COLO668 (cell line): ENCODE data around the gene STT3B.

Source experiments
- DNase-seq: peaks from one replicate; lab custom pipeline; 2025; ENCODE audit not compliant: unreplicated experiment; lab: John Stamatoyannopoulos, UW

The STT3B gene

DNA sequence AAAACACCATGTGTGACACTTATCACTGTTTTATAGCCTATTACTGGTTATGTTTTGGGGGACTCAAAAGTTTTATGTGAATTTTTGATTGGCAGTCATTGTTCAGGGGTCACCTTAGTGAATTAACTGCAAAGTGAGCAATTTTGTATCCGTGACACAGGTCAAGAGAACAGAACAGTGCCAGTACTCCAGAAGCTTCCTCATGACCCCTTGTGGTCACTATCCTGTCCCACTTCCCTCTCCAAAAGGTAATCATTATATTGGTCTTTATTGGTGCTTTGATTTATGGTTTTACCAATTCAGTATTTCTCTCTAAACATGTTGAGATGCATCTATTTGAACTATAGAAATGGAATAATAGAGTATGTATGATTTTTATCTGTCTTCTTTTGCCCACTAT lies 107.1 kb downstream of the STT3B start:
- no peak for DNase-seq

DNA sequence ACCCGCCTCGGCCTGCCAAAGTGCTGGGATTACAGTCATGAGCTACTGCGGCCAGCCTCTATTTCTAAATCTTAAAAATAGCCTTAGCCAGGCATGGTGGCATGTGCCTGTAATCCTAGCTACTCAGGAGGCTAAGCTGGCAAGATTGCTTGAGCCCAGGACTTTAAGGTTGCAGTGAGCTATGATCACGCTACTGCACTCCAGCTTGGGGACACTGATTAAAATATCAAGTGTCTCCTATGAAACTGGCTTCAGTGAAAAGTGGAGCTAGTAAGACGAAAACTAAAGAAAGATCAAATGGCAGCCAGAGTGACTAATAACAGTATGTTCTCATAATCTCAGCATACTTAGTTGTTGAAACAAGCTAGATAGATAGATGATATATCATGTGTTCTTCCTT lies 112.5 kb downstream of the STT3B start:
- no peak for DNase-seq

DNA sequence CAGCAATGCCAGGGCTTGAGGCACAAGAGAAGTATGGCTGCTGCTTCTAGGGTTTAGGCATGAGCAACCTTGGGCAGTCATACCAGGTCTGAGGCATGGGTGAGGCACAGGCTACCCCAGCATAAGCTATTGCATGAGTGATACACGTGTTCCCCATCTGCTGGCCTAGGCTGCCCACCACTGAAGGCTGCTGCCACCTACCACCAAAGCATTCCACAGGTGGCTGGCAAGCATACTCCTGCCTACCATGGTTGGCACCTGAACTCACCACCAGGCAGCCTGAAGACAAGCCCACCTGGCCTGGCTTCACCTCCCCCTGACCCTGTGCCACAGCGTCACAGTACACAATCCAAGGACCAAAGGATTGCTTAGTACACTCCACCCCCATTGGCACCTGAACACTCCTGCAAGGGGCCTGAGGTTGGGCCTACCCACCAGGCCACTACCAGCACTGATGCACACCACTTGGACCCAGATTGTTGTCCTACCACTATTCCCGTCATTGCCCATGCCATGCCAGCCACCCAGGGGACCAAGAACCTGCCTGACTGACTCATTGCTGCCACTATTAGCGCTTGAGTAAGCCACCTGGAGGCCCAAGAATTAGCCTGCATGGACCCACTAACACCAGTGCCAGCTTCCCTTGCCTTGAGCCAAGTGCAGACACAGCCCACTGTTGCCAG lies 115.7 kb downstream of the STT3B start:
- DNase-seq, result no peak

DNA sequence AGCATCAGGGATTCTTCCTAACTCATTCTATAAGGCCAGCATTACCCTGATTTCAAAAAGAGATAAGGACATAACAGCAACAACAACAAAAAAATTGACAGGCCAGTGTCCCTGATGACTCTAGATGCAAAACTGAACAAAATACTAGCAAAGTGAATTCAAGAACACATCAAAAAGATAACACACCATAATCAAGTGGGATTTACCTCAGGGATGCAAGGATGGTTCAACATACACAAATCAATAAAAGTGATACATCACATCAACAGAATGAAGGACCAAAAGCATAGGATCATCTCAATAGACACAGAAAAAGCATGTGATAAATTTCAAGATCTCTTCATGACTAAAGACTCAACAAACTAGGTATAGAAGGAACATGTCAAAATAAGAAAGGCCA lies 119.6 kb downstream of the STT3B start:
- DNase-seq, result no peak

DNA sequence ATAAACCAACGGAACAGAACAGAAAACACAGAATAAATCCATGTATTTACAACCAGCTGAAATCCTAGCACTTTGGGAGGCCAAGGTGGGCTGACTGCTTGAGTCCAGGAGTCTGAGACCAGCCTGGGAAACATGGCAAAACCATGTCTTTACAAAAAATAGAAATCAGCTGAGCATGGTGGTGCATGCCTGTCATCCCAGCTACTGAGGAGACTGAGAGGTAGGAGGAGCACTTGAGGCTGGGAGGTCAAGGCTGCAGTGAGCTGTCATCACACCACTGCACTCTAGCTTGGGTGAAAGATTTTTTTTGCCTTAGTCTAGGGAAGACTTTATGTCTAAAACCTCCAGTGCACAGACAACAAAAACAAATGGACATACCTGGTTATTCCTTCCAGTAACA lies 120.7 kb downstream of the STT3B start:
- DNase-seq, result no peak

DNA sequence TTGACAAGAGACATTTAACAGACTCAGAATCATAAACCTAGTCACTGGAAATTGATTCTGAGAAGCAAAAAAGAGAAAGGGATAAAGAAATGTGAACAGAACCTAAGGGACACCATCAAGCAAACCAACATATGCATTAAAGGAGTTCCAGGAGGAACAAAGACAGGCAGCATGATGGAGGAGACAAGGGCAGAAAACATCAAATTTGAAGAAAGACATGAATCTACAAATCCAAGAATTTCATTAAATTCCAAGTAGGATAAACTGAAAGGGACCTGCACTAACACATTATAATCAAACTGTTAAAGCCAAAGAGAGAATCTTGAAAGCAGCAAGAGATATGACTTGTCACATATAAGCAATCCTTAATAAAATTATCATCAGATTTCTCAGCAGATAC lies 122.3 kb downstream of the STT3B start:
- DNase-seq, result no peak

DNA sequence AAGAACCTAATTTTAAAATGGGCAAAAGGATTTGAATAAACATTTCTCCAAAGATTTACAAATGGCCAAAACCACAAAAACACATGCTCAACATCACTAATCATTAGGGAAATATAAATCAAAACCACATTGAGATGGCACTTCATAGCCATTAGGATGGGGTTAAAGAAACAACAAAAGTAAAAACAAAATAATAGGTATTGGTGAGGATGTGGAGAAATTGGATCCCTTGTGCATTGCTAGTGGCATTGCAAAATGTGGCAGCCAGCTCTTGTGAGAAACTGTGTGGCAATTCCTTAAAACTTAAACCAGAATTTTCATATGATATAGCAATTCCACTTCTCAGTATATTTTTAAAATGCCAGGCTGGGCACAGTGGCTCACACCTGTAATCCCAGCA lies 126.5 kb downstream of the STT3B start:
- no peak for DNase-seq

DNA sequence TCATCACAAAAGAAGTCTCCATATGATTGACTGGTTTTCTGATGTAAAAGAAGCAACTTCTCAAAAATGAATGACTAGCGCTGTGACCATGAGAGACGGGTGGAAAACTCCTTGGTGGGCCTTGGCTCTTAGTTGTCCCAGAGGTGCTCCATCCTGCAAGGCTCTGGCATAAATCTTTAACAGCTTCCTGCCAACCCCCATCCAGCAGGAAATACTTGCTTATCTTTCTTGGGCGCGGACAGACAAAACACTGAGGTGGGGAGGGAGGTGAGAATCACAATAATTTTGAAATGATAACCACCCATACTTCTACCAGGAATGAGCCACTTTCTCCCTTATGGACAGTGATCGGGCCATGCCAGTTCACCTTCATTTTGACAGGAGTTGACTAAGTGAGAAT lies 128.6 kb downstream of the STT3B start:
- no peak for DNase-seq

DNA sequence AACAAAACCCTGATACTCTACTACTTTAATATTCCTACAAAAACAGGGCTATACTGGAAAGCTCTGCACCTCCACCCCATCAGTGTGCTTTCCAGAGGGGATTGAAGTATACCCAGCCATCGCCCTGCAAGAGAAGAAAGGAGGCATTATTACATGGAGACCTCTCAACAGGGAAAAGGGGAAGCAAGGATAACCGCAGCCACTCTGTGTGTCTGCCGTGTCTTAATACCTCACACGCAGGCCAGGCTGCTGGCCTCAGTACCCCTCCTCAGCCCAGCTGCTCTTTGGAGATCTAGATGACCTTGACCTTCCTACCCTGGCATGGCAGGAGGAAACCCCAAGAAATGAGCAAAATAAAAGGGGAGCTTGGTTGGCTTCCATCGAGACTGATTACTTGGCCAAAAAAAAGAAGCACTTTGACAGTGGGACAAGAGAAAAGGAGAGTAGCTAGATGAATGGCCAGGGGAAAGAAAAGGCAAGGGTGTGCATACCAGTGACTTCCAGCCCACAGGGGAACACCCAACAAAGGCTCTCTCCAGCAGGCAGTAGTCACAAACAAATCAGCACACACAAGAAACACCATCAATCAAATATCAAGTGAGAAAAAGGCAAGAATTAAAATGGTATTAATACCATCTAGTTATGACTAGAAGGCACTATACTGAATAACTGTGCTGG lies 129.4 kb downstream of the STT3B start:
- DNase-seq, result no peak

DNA sequence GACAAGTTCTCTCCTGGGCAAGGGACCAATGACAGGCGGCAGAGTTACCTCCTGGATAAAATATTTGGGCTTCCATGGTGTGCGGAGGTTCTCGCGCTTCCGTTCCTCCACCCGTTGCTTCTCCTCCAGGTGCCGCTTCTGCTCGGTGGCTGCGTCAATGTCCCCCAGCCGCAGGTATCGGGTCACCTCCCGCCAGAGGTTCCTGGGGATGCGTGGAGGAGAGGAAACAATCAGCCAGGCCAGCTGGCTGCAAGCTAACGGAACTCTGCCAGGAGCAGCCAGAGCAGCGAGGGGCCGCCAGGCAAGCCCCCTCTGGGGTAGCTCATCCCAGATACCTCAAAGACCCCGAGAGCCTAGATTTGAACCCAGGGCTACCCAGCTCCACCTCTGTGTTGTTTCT lies 131.3 kb downstream of the STT3B start:
- no peak for DNase-seq

DNA sequence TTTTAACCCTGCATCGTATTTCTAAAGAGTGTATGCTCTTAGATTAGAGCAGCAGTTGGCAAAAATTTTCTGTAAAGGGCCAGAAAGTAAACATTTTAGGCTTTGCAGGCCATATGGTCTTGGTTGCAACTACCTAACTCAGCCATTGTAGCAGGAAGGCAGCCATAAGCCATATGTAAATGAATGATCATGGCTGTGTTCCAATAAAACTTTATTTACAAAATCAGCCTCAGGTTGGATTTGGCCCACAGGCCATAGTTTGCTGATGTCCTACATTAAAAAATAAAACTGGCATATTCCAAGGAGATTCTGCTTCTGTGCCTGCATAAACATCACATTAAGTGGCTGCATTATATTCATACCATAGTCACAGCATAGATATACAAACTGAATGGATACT lies 134.9 kb downstream of the STT3B start:
- no peak for DNase-seq

DNA sequence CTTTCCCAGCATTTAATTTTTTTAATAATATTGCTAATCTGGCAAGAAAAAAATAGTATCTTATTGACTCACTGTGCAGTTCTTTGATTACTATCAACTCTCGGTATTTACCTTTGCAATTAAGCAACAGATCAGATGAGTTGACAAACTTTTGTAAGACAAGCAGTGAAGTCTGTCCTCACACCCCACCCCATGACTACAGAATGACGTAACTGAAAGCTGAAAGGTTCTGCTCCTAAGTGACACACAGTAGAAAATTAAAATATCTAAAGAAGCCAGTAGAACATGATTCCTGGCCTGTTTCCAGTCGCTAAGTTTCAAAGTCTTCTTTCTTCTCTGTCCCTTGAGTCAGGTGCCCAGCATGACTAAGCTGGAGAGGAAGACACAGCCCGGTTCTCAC lies 135.5 kb downstream of the STT3B start:
- DNase-seq, result no peak

DNA sequence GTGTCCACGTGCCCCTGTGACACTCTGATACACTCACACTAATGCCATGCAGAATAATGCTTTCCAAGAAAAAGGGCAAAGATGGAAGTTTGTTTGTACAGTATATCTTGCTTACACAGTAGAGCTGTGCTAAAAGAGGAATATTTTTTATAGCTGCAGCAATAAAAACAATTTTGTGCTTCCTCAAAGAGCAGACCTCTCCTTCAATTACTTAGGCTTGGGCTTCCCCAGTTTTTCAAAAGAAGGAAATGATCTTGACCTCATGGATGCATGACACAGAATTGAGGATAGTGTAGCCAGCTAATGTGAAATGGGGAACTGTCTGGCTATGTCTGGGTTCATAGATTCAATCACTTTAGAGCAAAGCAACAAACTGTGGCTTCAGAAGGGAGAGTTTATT lies 137.4 kb downstream of the STT3B start:
- DNase-seq, result no peak

DNA sequence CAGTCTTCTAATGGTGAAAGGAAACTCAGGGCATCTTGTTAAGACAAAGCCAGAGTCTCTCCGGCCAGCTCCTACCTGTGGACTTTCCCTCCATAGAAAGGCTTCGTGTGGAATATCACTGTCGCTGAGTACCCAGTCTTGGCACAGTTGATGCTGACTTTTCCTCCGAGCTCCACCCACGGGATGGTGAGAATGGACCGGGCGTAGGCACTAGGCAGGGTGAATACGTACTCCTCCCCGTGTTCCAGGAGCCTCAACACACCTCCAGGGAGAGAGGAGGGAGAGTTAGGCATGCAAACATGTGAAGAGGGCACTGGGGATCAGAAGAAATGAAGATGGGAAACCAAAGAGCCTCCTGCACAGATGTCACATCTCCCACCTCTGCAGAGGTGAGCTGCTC lies 138.0 kb downstream of the STT3B start:
- no peak for DNase-seq

DNA sequence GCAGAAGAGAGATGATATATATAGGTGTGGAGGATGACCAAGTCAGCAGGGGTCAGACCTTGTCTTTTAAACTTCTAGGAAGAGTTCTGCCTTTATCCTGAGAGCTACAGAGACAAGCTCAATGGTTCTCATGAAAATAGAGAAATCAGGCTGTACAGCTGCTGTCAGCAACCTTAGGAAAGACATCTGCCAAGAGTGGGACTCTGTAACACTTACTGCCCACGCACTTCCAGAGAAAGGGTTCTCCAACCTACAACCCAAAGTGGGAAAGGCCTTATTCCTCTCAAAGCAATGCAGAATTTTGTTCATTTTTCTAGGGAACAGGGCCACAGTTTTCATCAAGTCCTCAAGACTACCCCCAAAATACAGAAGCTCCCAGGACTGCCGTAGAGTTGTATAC lies 138.7 kb downstream of the STT3B start:
- no peak for DNase-seq

DNA sequence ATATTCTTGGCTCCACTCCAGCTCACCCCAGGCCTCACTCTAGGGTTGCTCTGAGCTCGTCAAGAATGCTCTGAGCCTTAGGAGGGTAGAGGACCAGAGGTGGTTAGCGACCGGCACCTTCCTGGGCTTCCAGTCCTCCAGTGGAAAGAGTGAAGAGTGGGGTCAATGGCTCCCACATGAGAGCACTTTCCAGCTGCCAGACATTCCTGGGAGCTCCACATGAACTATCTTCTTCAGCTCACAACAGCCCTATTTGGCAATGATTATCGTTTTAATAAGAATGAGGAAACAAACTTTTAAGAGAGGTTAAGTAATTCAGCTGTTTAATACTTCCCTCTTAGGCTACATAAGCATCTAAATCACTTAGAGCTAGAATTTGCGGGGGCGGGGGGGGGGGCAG lies 139.3 kb downstream of the STT3B start:
- no peak for DNase-seq

DNA sequence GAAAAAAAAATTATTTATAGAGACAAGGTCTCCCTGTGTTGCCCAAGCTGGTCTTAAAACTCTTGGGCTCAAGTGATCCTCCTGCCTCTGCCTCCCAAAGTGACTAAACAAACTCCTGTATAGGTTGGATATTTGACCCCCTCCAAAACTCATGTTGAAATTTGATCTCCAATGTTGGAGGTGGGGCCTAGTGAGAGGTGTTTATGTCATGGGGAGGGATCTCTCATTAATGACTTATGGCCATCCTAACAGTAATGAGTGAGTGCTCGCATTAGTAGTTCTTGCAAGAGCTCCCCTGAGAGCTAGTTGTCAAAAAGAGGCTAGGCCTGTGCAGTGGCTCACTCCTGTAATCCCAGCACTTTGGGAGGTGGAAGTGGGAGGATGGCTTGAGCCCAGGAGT lies 141.2 kb downstream of the STT3B start:
- no peak for DNase-seq

DNA sequence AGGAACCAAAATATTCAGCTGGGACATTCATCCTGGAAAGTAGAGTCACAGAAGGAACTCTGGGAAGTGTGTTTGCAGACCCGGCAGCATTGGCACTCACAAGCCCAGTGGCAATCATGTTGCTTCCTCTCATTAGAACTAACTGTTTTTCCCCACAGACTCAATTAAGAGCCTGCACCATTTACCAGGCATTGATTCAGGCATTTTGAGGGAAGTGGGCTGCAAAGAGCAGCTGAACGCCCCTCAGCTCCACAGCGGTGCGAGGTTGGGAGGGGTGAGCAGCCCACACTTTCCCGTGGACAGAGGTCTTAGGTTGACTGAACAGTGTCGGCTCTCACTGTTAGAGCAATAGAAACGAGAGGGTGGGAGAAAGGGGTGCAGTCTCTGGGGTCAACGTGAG lies 143.8 kb downstream of the STT3B start:
- DNase-seq, result no peak

DNA sequence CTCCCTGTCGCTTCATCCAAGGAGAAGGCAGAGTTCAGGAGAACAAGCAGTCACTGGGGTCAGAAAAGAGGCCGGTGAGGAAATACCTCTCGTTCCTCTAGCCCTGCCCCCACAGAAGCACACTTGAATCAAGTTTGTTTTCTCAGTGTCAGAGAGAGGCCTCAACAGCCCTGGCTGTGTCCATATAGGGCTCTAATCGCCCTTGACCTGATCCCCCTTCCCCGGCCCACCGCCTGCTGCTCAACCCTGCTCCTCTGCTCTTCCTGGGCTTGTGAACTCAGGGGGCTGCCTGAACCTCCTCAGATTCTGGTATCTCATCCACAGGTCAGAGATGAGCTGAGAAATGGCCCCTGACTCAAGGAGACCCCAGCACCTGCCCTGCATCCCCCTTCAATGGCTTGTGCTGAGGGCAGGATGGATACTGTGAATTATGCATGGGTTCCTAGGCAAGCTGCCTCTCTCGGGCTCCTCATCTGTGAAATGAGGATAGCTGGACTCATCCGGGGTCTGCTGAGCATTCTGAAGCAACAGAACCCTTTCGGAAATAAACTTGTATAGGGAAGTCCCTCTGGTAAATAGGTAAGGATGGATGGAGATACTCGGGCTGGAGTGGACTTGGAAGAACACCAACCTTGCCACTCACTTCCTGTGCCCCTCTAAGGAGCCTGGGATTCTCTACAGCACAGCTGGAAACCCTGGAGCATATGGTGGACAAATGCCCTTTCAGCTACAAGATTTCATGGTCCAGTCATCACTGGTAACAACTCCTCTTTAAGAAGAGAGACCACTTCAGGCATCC lies 147.5 kb downstream of the STT3B start:
- no peak for DNase-seq
